H1 (cell line): ENCODE results near the gene CNOT2. TPM values are rescaled to one million over a fixed set of nuclear protein-coding genes. Genes with fewer than 3 reads are reported as not detected.

ENCODE experiments used
- CBX8 ChIP-seq: fragments of 300-800, 300-1000 bp; sonication (generic); IDR thresholded peaks from 2 replicates; pipeline ENCODE4 v1.7.1; 2016; ENCODE audit warnings: low read depth, low read length, borderline replicate concordance
- EGR1 ChIP-seq: IDR thresholded peaks from 2 replicates; pipeline ENCODE4 v1.6.1; 2011; ENCODE audit warnings: low read depth, low read length, borderline replicate concordance
- JUND ChIP-seq: IDR thresholded peaks from 2 replicates; pipeline ENCODE4 v1.6.1; 2011; ENCODE audit warnings: mild to moderate bottlenecking, improper control_type of control experiment, low read length
- KDM5A ChIP-seq: fragments of 200-600 bp; IDR thresholded peaks from 2 replicates; pipeline ENCODE4 v1.7.1; 2012; ENCODE audit warnings: mild to moderate bottlenecking, low read length, inconsistent platforms, mixed read lengths
- SIN3A ChIP-seq, 2 experiments: IDR thresholded peaks in 1 of 2; conservative IDR thresholded peaks in 1 of 2; 2 replicates each; pipeline ENCODE4 v1.6.1; 2011 to 2012; ENCODE audit warnings: low read length in 2 of 2, improper control_type of control experiment in 1 of 2, low read depth in 1 of 2, mild to moderate bottlenecking in 1 of 2
- SRF ChIP-seq: IDR thresholded peaks from 2 replicates; pipeline ENCODE4 v1.6.1; 2011; ENCODE audit warnings: mild to moderate bottlenecking, low read depth, low read length, moderate library complexity
- TBP ChIP-seq: IDR thresholded peaks from 2 replicates; pipeline ENCODE4 v1.6.1; 2011; ENCODE audit warnings: low read depth, low read length, improper control_type of control experiment
- polyA plus RNA-seq, 7 experiments: library from polyadenylated mRNA; depleted of rRNA in 3 of 7; stranded (reverse) in 5 of 7; unstranded in 2 of 7; fragments of >200 nt in 5 of 7; fragments of 200-250 nt in 2 of 7; gene quantifications; 1 replicate in 5 of 7; 2 replicates in 1 of 7; 4 replicates in 1 of 7; pipeline versions ENCODE4 v1.2.1 to v1.2.3, GENCODE V29; 2011 to 2013; ENCODE audit warnings: missing spikeins in 2 of 7, mixed read lengths in 2 of 7
- total RNA-seq: library from RNA; stranded (reverse); fragmentation: NEBNext Ultra II Directional; extraction: Animal tissue kit (Norgen Biotek cat#: 25700); gene quantifications from 2 replicates; pipeline ENCODE4 v1.2.1, GENCODE V29; 2021

CNOT2 gene
- total and polyA plus RNA-seq, 2 of the 8 experiments (the other 6 are each of a cell fraction or from before 2014, with no cell fraction given) = 61.2 to 64.8 TPM

DNA sequence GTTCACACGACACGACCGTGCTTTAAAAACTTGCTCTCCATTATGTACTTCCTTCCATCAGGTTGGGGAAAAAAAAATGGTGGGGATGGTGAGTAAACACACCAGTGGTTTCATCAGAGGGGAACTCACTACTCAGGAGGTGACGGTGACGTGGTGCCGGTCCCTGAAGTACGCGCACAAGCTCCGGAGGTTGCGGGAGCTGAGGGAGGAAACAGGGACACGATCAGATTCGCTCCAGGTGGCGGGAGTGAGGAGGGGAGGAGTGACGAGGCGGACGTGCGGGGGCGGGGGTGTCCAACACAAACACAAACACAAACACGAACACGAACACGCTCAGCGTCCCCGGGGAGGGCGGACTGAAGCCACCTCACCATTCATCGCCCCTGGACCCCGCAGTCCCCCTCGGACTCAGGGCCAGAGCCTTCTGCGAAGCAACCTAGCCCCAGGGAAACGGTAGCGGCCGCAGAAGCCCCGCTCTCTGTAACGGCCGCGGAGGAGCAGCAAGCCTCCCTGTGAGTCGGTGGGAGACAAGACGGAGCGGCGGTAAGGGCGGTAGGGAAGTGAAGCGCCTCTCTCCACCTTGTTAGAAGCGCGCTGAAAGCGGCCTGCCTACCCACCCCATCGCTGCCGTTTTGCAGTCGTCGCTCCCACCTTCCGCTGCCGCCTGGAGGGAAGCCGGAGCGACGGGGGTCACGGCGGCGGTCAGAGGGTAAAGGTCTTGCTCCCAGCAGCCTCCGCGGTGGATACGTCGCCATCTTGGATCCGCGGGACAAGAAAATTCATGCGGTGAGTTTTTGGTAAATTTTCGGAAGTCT is at the start of gene CNOT2 (continued):
- no peak for TF ChIP-seq CBX8
- TF ChIP-seq KDM5A = no peak
- no peak; the same call in 1 of the 2 replicates for TF ChIP-seq JUND
- TF ChIP-seq EGR1 = peak; percentile 88
- TF ChIP-seq TBP = peak; percentile 73
- 0 out of 4 replicates have a peak, but pooled peaks of 1 of the 2 experiments have one; percentile 14 for TF ChIP-seq SIN3A (conservative IDR thresholded peaks at IDR 0.05 in 1 of 2, IDR thresholded peaks at IDR 0.05 in 1 of 2; ENCODE audit: low read depth in 1 of 2, low read length in 2 of 2)
- no peak for TF ChIP-seq SRF
